ENCODE measurements around the gene LSMEM2. TPM values are rescaled to one million over a fixed set of nuclear protein-coding genes. Genes with fewer than 3 reads are reported as not detected.

The LSMEM2 gene
- total and polyA plus RNA-seq, 2 experiments from 2014 or later: not detected

- H3K27ac ChIP-seq: no peak overlapping the region
- H4K20me1 ChIP-seq (ENCODE audit: insufficient read depth, poor library complexity, severe bottlenecking): no peaks in the 10 kb centered on the region
- H3K9me3 ChIP-seq (ENCODE audit: low read depth): no peaks in the 10 kb centered on the region
- WGBS (ENCODE audit: low lambda C conversion rate, missing lambda C conversion rate): 96% methylated on average over 27 of the region's 28 CpGs
- no peaks in the 10 kb centered on the region for H3K9me2 ChIP-seq (replicated peaks; ENCODE audit: insufficient read depth)
- peaks cover 10% of the 10 kb centered on the region for H3K79me2 ChIP-seq
- no peaks in the 10 kb centered on the region for H3K27me3 ChIP-seq
- no peak overlapping the region for H2AFZ ChIP-seq
- no peak overlapping the region for H3K4me3 ChIP-seq
- no peaks in the 10 kb centered on the region for H3K36me3 ChIP-seq (replicated peaks; ENCODE audit: insufficient read depth, low read depth)
- no peak overlapping the region for H3K4me2 ChIP-seq
- TF ChIP-seq CTCF (IDR thresholded peaks at IDR 0.05; ENCODE audit: poor library complexity) (no peak), EZH2 (IDR thresholded peaks at IDR 0.05; ENCODE audit: borderline replicate concordance) (no peak), EZH2phosphoT487 (IDR thresholded peaks at IDR 0.05; ENCODE audit: low read depth, severe bottlenecking, unreplicated experiment) (no peak)
- H3K4me1 ChIP-seq (ENCODE audit: insufficient read depth): peaks cover 7% of the 10 kb centered on the region
- no peak for DNase-seq (ENCODE audit: low spot score)
Observed at GRCh38 chr3:50286322-50287227, 7.7 kb downstream of the LSMEM2 start.

- peaks cover 8% of the 10 kb centered on the region for H3K4me1 ChIP-seq (ENCODE audit: insufficient read depth)
- no peak overlapping the region for H3K4me2 ChIP-seq
- no peaks in the 10 kb centered on the region for H4K20me1 ChIP-seq (ENCODE audit: insufficient read depth, poor library complexity, severe bottlenecking)
- H3K36me3 ChIP-seq (replicated peaks; ENCODE audit: insufficient read depth, low read depth): no peaks in the 10 kb centered on the region
- no peak for DNase-seq (ENCODE audit: low spot score)
- H2AFZ ChIP-seq: no peak overlapping the region
- no peak overlapping the region for H3K4me3 ChIP-seq
- H3K79me2 ChIP-seq: peaks cover 16% of the 10 kb centered on the region
- no peak overlapping the region for H3K27ac ChIP-seq
- no peaks in the 10 kb centered on the region for H3K9me2 ChIP-seq (replicated peaks; ENCODE audit: insufficient read depth)
- no peaks in the 10 kb centered on the region for H3K9me3 ChIP-seq (ENCODE audit: low read depth)
- 95% methylated on average over 1 of the region's 1 CpG for WGBS (ENCODE audit: low lambda C conversion rate, missing lambda C conversion rate)
- TF ChIP-seq EZH2 (IDR thresholded peaks at IDR 0.05; ENCODE audit: borderline replicate concordance) (no peak), CTCF (IDR thresholded peaks at IDR 0.05; ENCODE audit: poor library complexity) (no peak), EZH2phosphoT487 (IDR thresholded peaks at IDR 0.05; ENCODE audit: low read depth, severe bottlenecking, unreplicated experiment) (no peak)
- H3K27me3 ChIP-seq: no peaks in the 10 kb centered on the region
Observed at GRCh38 chr3:50287262-50287661, 8.4 kb downstream of the LSMEM2 start.

GRCh38 chr3:50288387-50289007 lies 9.6 kb downstream of the LSMEM2 start:
- H3K36me3 ChIP-seq (replicated peaks; ENCODE audit: insufficient read depth, low read depth): no peaks in the 10 kb centered on the region
- H2AFZ ChIP-seq: no peak overlapping the region
- DNase-seq (ENCODE audit: low spot score): no peak
- no peaks in the 10 kb centered on the region for H3K9me3 ChIP-seq (ENCODE audit: low read depth)
- H3K4me1 ChIP-seq (ENCODE audit: insufficient read depth): peaks cover 15% of the 10 kb centered on the region
- no peaks in the 10 kb centered on the region for H3K9me2 ChIP-seq (replicated peaks; ENCODE audit: insufficient read depth)
- H3K4me2 ChIP-seq: no peak overlapping the region
- WGBS (ENCODE audit: low lambda C conversion rate, missing lambda C conversion rate): 97% methylated on average over 23 of the region's 23 CpGs
- TF ChIP-seq EZH2 (IDR thresholded peaks at IDR 0.05; ENCODE audit: borderline replicate concordance) (no peak), CTCF (IDR thresholded peaks at IDR 0.05; ENCODE audit: poor library complexity) (no peak), EZH2phosphoT487 (IDR thresholded peaks at IDR 0.05; ENCODE audit: low read depth, severe bottlenecking, unreplicated experiment) (no peak)
- no peak overlapping the region for H3K27ac ChIP-seq
- no peaks in the 10 kb centered on the region for H3K27me3 ChIP-seq
- H4K20me1 ChIP-seq (ENCODE audit: insufficient read depth, poor library complexity, severe bottlenecking): no peaks in the 10 kb centered on the region
- no peak overlapping the region for H3K4me3 ChIP-seq
- peaks cover 16% of the 10 kb centered on the region for H3K79me2 ChIP-seq

Measured in hepatocyte (in vitro differentiated cells).